ENCODE results near the gene ST3GAL4. TPM values are rescaled to one million over a fixed set of nuclear protein-coding genes. Genes with fewer than 3 reads are reported as not detected.

The ST3GAL4 gene
- total and polyA plus RNA-seq, 9 of the 15 experiments (the other 6 are each of a cell fraction or from before 2014, with no cell fraction given) = 0.27 to 22.9 (median 10.5) TPM

- TF ChIP-seq SAP30 (IDR thresholded peaks at IDR 0.05; ENCODE audit: borderline replicate concordance, insufficient read depth, low read depth, low read length, poor library complexity, severe bottlenecking) (no peak), FOXA3 (CRISPR knock-in tag; conservative IDR thresholded peaks at IDR 0.05 in 1 of 2, IDR thresholded peaks at IDR 0.05 in 1 of 2) (no peak), USF2 (CRISPR knock-in tag; IDR thresholded peaks at IDR 0.05) (no peak), BCL6 (CRISPR knock-in tag; IDR thresholded peaks at IDR 0.05) (no peak), HNRNPK (IDR thresholded peaks at IDR 0.05; ENCODE audit: low read depth, low read length, poor library complexity, severe bottlenecking) (no peak), ZNF311 (CRISPR knock-in tag; IDR thresholded peaks at IDR 0.05) (no peak), POLR2A (conservative IDR thresholded peaks at IDR 0.05) (peak; percentile 3), KDM5B (IDR thresholded peaks at IDR 0.05; ENCODE audit: insufficient replicate concordance, low read depth, low read length) (peak; percentile 26), ZNF324 (CRISPR knock-in tag; IDR thresholded peaks at IDR 0.05) (0 out of 2 replicates have a peak, but pooled peaks have one; percentile 21), RREB1 (CRISPR knock-in tag; IDR thresholded peaks at IDR 0.05) (no peak), HIVEP1 (CRISPR knock-in tag; IDR thresholded peaks at IDR 0.05) (no peak), ZNF239 (CRISPR knock-in tag; IDR thresholded peaks at IDR 0.05) (no peak), RBBP5 (IDR thresholded peaks at IDR 0.05; ENCODE audit: borderline replicate concordance, insufficient read depth, low read length, poor library complexity, severe bottlenecking) (no peak), TAF7 (tag; IDR thresholded peaks at IDR 0.05) (no peak), TCF15 (CRISPR knock-in tag; IDR thresholded peaks at IDR 0.05) (no peak; the same call in 1 of the 2 replicates), FOS (IDR thresholded peaks at IDR 0.05; ENCODE audit: extremely low read depth, insufficient read length) (no peak), CREB1 (IDR thresholded peaks at IDR 0.05) (no peak), CREB1 (CRISPR knock-in tag; IDR thresholded peaks at IDR 0.05) (no peak), E2F3 (CRISPR knock-in tag; IDR thresholded peaks at IDR 0.05) (0 out of 2 replicates have a peak, but pooled peaks have one; percentile 40)
- TF ChIP-seq, protein P1, sequence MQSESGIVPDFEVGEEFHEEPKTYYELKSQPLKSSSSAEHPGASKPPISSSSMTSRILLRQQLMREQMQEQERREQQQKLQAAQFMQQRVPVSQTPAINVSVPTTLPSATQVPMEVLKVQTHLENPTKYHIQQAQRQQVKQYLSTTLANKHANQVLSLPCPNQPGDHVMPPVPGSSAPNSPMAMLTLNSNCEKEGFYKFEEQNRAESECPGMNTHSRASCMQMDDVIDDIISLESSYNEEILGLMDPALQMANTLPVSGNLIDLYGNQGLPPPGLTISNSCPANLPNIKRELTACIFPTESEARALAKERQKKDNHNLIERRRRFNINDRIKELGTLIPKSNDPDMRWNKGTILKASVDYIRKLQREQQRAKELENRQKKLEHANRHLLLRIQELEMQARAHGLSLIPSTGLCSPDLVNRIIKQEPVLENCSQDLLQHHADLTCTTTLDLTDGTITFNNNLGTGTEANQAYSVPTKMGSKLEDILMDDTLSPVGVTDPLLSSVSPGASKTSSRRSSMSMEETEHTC (IDR thresholded peaks at IDR 0.05) = 0 out of 2 replicates have a peak, but pooled peaks have one; percentile 12
- TF ChIP-seq, protein P2, sequence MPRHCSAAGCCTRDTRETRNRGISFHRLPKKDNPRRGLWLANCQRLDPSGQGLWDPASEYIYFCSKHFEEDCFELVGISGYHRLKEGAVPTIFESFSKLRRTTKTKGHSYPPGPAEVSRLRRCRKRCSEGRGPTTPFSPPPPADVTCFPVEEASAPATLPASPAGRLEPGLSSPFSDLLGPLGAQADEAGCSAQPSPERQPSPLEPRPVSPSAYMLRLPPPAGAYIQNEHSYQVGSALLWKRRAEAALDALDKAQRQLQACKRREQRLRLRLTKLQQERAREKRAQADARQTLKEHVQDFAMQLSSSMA (CRISPR knock-in tag; IDR thresholded peaks at IDR 0.05) = no peak
Observed at GRCh38 chr11:126346586-126346940, 8.9 kb upstream of the ST3GAL4 start (continued).

Measured in K562 (cell line).